SJCRH30 (cell line): ENCODE results near the gene TIGAR. TPM values are rescaled to one million over a fixed set of nuclear protein-coding genes. Genes with fewer than 3 reads are reported as not detected.

ENCODE experiments used
- DNase-seq, 2 experiments: peaks; one replicate each; pipeline ENCODE4 v3.0.0-alpha.2; 2015 to 2020
- H3K27ac ChIP-seq: fragments of 250-450 bp; sonication (Bioruptor Pico); 2 replicates; pipeline ENCODE4 v1.5.1; 2020; ENCODE audit warnings: mild to moderate bottlenecking, moderate library complexity
- H3K27me3 ChIP-seq: fragments of 250-450 bp; sonication (Bioruptor Pico); 2 replicates; pipeline ENCODE4 v1.5.1; 2020; ENCODE audit warnings: mild to moderate bottlenecking, moderate library complexity
- H3K36me3 ChIP-seq: fragments of 250-450 bp; sonication (Bioruptor Pico); 2 replicates; pipeline ENCODE4 v1.5.1; 2020; ENCODE audit warnings: mild to moderate bottlenecking, moderate library complexity
- H3K4me1 ChIP-seq: fragments of 250-450 bp; sonication (Bioruptor Pico); 2 replicates; pipeline ENCODE4 v1.5.1; 2020; ENCODE audit warnings: mild to moderate bottlenecking, moderate library complexity
- H3K4me3 ChIP-seq: fragments of 250-450 bp; sonication (Bioruptor Pico); 2 replicates; pipeline ENCODE4 v1.5.1; 2020; ENCODE audit warnings: mild to moderate bottlenecking, moderate library complexity
- H3K9me3 ChIP-seq: fragments of 250-450 bp; sonication (Bioruptor Pico); replicated peaks from 2 replicates; pipeline ENCODE4 v1.5.1; 2020; ENCODE audit warnings: mild to moderate bottlenecking, moderate library complexity
- total RNA-seq: library from RNA; depleted of rRNA; stranded (reverse); fragments of >200 nt; shearing (Covaris generic); gene quantifications from 2 replicates; pipeline ENCODE4 v1.2.3, GENCODE V29; 2014

Gene TIGAR
- total RNA-seq, 1 experiment from 2014 or later: 21.2 TPM

DNA sequence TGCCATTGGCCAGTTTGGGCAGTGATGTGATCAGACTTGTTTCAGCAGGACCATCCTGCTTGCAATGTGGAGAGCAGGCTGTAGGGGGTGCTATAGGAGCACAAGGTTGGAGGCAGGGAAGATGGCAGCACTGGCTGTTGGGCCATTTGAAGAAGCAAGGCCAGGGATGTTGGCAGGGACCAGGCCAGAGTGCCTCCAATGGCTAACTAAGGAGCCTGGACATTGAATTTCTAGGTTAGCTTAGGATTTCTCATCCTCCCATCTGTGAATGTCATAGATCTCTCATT lies 35.0 kb downstream of the TIGAR start:
- H3K27me3 ChIP-seq: no peaks in the 10 kb centered on the region
- peaks cover 25% of the 10 kb centered on the region for H3K36me3 ChIP-seq
- H3K27ac ChIP-seq: no peak overlapping the region
- no peaks in the 10 kb centered on the region for H3K9me3 ChIP-seq
- H3K4me3 ChIP-seq: no peak overlapping the region
- no peaks in the 10 kb centered on the region for H3K4me1 ChIP-seq
- DNase-seq: peak; percentile 73 to 78

DNA sequence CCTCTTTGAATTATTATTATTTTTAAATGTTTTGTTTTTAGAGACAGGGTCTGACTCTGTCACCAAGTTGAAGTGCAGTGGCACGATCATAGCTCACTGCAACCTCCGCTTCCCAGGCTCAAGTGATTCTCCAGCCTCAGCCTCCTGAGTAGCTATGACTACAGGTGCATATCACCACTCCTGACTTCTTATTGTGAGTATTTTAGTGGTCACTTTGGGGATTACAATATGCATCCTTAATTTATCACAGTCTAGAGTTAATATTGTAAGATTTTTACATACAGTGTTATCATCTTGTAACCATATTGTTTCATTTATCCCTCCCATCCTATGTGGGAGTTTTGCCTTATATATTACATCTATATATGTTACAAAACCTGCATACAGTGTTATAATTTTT lies 45.1 kb downstream of the TIGAR start:
- no peaks in the 10 kb centered on the region for H3K36me3 ChIP-seq
- no peak for DNase-seq
- H3K27me3 ChIP-seq: no peaks in the 10 kb centered on the region
- no peak overlapping the region for H3K27ac ChIP-seq
- no peak overlapping the region for H3K4me3 ChIP-seq
- no peaks in the 10 kb centered on the region for H3K9me3 ChIP-seq
- H3K4me1 ChIP-seq: no peaks in the 10 kb centered on the region

DNA sequence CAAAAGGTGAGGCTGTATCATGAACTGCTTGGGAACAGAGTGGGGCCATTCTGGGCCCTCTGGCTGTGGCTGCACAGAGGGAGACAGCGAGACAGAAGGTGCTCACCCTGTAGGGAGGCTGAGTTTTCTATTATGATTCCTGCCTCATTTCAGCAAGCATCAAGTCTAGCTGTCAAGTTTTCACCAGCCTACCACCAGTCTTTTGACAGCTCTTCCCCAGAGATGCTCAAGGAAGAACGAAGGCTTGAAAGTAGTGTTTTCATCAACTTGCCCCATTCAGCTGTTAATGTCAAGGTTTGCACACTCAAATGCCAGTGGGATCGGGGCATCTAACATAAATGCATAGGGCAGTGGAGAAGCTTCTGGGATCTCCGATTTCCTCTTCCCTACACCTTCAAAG lies 48.5 kb downstream of the TIGAR start:
- Histone ChIP-seq H3K27me3 (no peaks in the 10 kb centered on the region), H3K27ac (no peak overlapping the region), H3K4me1 (no peaks in the 10 kb centered on the region), H3K36me3 (no peaks in the 10 kb centered on the region), H3K9me3 (no peaks in the 10 kb centered on the region), H3K4me3 (no peak overlapping the region)
- DNase-seq: no peak

DNA sequence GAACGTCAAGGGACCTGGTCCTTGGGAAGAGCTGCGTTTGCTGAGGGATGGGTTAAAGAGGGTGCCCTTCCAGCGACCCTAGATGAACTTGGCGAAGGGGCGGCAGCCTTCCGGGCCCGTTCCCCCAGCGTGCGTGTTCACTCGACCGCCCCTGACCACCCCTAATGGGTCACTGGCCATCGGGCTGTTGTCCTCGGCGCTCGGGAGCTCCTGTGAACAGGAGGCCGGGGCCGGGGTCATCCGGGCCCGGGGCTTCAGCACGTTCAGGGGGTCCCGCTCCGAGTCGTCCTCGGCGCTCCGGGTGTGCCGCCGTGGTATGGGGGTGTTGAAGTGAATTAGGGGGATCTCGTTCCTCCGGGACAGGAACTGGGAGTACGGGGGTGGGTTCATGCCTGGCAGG lies 49.3 kb downstream of the TIGAR start:
- Histone ChIP-seq H3K4me3 (no peak overlapping the region), H3K36me3 (no peaks in the 10 kb centered on the region), H3K4me1 (no peaks in the 10 kb centered on the region), H3K9me3 (no peaks in the 10 kb centered on the region), H3K27ac (no peak overlapping the region), H3K27me3 (peaks cover 3% of the 10 kb centered on the region; the same call in 1 of the 2 replicates)
- DNase-seq: no peak

DNA sequence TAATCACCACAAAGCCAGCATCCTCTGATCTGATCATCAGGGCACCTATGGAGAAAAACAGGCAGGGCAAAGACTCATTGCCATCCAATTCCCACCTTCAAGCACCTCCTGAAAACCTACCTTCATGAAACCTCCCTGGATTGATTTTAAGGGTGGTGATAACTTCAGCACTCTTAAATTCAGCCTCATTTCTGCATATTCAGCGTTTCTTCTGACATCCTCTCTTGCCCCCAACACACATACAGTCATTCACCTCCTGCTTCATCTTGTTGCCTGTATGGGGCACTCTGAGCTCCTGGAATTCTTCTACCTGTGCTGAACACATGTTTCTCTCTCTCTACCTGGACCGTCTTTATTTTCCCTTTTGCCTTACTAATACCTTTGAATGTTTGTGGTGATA lies 51.6 kb downstream of the TIGAR start:
- no peak overlapping the region for H3K4me3 ChIP-seq
- no peaks in the 10 kb centered on the region for H3K36me3 ChIP-seq
- H3K27me3 ChIP-seq: peaks cover 9% of the 10 kb centered on the region; the same call in 1 of the 2 replicates
- H3K9me3 ChIP-seq: no peaks in the 10 kb centered on the region
- H3K4me1 ChIP-seq: no peaks in the 10 kb centered on the region
- H3K27ac ChIP-seq: no peak overlapping the region
- no peak for DNase-seq

DNA sequence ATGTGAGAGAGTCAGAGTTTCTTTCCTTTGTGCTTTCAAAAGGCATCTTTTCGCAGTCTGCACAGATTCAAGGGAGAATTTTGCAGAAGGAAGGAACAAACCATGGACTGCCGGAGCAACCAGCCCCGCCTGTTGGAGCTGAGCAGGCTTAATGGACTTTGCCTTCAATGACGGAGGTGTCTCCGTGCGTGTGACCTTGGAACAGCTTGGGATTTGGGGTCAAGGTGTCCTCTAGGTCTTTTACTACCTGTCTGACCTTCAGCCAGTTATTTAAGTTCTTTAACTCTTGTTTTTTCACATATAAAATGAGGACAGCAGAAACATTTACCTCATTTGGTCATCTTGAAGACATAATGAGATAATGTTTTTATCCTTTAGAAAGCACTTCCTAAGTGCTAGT lies 54.4 kb downstream of the TIGAR start:
- no peaks in the 10 kb centered on the region for H3K36me3 ChIP-seq
- DNase-seq: no peak
- H3K4me3 ChIP-seq: no peak overlapping the region
- 0 out of 2 replicates have a peak, but pooled peaks cover 7% of the 10 kb centered on the region for H3K4me1 ChIP-seq
- H3K9me3 ChIP-seq: no peaks in the 10 kb centered on the region
- H3K27me3 ChIP-seq: peaks cover 9% of the 10 kb centered on the region; the same call in 1 of the 2 replicates
- no peak overlapping the region for H3K27ac ChIP-seq

DNA sequence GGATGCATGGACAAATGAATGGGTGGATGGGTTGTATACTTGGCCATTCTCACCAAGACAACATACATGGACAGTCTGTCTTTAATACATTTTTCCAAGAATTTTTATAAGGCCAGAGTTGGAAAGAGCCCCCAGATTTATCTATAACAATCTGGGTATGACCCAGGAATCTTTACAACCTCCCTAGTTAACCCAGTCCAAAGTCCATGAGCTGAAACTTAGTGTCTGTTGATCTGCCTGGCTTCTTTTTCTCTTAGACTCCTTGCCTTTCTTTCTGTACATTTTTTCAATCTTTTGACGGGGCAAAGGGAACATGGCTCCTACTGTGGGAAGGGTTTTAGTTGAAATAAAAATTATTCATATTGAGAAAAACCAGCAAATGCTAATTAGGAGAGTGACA lies 57.8 kb downstream of the TIGAR start:
- Histone ChIP-seq H3K27ac (no peak overlapping the region), H3K9me3 (no peaks in the 10 kb centered on the region), H3K4me1 (0 out of 2 replicates have a peak, but pooled peaks cover 7% of the 10 kb centered on the region), H3K4me3 (no peak overlapping the region), H3K36me3 (no peaks in the 10 kb centered on the region), H3K27me3 (peaks cover 9% of the 10 kb centered on the region; the same call in 1 of the 2 replicates)
- no peak for DNase-seq

DNA sequence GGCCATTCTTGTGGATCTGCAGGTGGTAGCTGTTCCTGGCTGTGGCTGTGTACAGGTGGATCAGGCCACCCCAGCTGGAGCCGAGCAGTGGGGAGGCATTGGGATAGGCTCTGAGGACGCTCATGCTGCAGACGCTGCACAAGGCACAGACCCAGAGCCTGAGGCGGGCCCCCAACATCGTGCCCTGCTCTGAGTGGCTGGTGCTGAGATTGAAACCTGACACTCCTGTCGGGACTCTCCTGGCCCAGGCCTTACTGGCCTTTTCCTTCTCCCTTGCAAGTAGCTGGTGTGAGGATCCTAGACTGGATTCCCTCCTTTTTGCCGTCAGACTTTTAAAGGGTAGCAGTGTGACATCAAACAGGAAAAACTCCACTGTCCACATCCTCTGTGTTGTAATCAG lies 58.4 kb downstream of the TIGAR start, which contains the start of gene FGF23:
Gene FGF23, minus strand, starts transcription at position 308 of the 400 bp plus-strand sequence. Its CDS starts 130 bp downstream, at position 178.
- Histone ChIP-seq H3K36me3 (no peaks in the 10 kb centered on the region), H3K4me1 (0 out of 2 replicates have a peak, but pooled peaks cover 7% of the 10 kb centered on the region), H3K9me3 (no peaks in the 10 kb centered on the region), H3K27ac (no peak within 1 kb of the TSS), H3K27me3 (peaks cover 9% of the 10 kb centered on the region; the same call in 1 of the 2 replicates), H3K4me3 (no peak within 1 kb of the TSS)
- peak; percentile 63 to 81 for DNase-seq

DNA sequence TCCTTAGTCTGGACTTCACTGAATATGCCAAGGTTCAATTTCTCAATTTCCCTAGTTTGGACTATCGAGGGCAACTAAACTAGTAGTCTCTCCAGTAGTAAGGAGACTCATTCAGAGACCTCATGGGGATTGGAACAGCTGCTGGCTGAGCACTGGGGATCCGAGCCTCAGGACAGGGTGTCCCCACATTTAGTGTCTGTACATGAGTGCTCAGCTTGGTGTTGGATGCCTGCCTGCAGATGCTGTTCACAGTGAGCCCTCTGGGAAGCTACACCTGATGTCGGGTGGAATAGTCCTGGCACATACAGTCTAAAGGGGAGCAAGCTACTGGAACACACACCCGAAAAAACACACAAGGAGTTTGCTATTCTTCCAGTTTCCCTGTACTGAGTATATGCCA lies 59.3 kb downstream of the TIGAR start:
- Histone ChIP-seq H3K27ac (no peak overlapping the region), H3K9me3 (no peaks in the 10 kb centered on the region), H3K27me3 (peaks cover 5% of the 10 kb centered on the region; the same call in 1 of the 2 replicates), H3K4me3 (no peak overlapping the region), H3K36me3 (no peaks in the 10 kb centered on the region), H3K4me1 (0 out of 2 replicates have a peak, but pooled peaks cover 7% of the 10 kb centered on the region)
- DNase-seq: no peak

DNA sequence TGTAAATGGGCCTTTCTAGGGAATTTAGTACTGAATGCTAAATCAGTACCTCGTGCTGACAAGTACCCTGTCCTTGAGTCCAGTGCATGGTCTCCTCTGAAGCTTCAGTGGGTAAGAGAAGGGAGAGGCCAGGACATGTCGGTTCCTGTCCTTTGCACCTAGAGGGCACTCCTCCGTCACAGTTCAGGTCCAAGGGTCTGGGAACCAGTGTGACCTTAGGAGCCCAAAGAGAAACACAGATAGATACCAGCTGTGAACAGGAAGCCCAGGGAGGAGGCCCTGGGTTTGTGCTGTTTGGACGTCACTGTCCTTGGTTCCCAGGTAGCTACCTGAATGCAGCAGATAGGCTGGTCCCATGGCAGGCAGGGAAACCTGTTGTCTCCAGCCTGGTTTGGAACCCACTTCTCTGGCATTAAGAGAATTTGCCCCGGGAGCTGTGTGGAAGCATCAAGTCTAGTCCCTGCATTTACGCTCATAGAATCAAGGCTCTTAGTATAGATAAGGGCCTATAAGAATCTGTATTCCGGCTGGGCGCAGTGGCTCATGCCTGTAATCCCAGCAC lies 62.4 kb downstream of the TIGAR start:
- H3K36me3 ChIP-seq: no peaks in the 10 kb centered on the region
- H3K9me3 ChIP-seq: no peaks in the 10 kb centered on the region
- DNase-seq: peak; percentile 24 to 43
- H3K4me3 ChIP-seq: no peak overlapping the region
- no peaks in the 10 kb centered on the region for H3K27me3 ChIP-seq
- H3K4me1 ChIP-seq: 0 out of 2 replicates have a peak, but pooled peaks cover 7% of the 10 kb centered on the region
- H3K27ac ChIP-seq: no peak overlapping the region

DNA sequence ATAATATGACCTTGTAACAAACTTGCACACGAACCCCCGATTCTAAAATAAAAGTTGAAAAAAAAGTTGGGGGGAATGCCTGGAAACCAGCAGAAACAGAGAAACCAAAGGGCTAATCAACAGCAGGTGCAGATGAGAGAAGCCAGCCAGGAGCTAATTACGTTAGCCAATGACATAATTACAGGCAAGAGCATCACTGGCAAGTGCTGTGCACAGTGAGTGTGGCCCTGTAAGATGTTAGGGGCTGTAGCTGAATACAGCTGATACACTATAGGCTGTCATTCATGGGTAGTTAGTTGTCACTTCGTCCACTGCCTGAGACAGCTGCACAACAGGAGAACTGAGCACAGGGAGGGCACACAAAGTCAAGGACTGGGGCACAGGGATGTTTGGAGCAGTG lies 65.8 kb downstream of the TIGAR start:
- H3K27ac ChIP-seq: no peak overlapping the region
- H3K36me3 ChIP-seq: no peaks in the 10 kb centered on the region
- H3K4me1 ChIP-seq: no peaks in the 10 kb centered on the region
- H3K27me3 ChIP-seq: no peaks in the 10 kb centered on the region
- no peaks in the 10 kb centered on the region for H3K9me3 ChIP-seq
- DNase-seq: no peak
- H3K4me3 ChIP-seq: no peak overlapping the region

DNA sequence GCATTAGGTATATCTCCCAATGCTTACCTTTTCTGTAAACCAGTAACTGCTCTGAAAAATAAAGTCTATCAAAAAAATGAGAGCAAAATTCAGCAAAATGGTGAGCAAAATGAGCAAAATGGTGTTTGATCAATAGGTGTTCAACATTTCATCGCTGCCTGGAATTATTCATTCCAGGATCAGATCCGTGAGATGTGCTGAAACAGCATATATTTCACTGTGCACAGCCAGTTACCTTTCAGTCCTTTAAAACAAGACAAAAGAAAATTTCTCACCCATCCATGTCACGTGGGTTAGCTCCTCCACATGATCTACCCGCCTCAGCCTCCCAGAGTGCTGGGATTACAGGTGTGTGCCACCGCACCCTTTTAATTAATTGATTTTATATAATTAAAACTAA lies 66.6 kb downstream of the TIGAR start:
- H3K4me1 ChIP-seq: no peaks in the 10 kb centered on the region
- no peak overlapping the region for H3K4me3 ChIP-seq
- no peak for DNase-seq
- no peaks in the 10 kb centered on the region for H3K9me3 ChIP-seq
- no peaks in the 10 kb centered on the region for H3K27me3 ChIP-seq
- H3K27ac ChIP-seq: no peak overlapping the region
- H3K36me3 ChIP-seq: no peaks in the 10 kb centered on the region

DNA sequence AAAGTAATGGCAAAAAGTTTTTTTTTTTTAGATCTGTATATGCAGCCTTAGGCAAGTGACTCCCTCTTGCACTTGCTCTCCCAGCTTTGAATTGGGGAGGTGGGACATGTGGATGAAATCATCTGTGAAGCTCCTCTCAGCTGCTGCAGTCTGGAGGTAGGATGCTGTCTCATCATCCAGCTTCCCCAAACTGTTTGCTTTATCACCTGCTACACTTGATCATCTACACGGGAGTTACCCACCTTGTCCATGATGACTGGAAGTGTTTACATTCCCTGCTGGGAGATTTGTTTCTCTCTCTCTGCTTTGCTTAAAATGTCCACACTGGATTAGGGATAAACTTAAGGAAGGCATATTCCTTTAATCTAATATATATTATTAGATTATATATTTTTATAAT lies 67.0 kb downstream of the TIGAR start:
- Histone ChIP-seq H3K4me3 (no peak overlapping the region), H3K27ac (no peak overlapping the region), H3K9me3 (no peaks in the 10 kb centered on the region), H3K27me3 (no peaks in the 10 kb centered on the region), H3K4me1 (no peaks in the 10 kb centered on the region), H3K36me3 (no peaks in the 10 kb centered on the region)
- DNase-seq: no peak

DNA sequence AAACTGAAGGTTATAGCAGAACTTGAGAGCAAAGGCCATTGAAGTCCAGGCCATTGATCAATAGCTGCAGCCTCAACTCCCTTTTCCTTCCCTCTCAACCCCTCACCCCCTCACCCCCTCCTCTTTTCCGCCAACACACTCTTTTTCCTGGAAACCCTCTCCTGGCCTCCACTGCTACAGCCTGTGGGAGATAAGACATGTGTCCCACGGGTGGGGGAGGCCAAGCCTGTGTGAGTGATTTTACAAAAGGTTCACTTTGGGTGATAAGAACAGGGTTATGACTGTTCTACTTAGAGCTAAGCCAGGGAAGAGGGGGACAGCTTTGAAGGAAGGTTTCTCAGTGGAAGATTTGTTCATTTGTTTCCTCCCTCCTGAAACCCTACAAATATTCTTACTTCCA lies 67.6 kb downstream of the TIGAR start:
- DNase-seq: no peak
- Histone ChIP-seq H3K9me3 (no peaks in the 10 kb centered on the region), H3K27ac (no peak overlapping the region), H3K4me3 (no peak overlapping the region), H3K4me1 (no peaks in the 10 kb centered on the region), H3K27me3 (no peaks in the 10 kb centered on the region), H3K36me3 (no peaks in the 10 kb centered on the region)

DNA sequence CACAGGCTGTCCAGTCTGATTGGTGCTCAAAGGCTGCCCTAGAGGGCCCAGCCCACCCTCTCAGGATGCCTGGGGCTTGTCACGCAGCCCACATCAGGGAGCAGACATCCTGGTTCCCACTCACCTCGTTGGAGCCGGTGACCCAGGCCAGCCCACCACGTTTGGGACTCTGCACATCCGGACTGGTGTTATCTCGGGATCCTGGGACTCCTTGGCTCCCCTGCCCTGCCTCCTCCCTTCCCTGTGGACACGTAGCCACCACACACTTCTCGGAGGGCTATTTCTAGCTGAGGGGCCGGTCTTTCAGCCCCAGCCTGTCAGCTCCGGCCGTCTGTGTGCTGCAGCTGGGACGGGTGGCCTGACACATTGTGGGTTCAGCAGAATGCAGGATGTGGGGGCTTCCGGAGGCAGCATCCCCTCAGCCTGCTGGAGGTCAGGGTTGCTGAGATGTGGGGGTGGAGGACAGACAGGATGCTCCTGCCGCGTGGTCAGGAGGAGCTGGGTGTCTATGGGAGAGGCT lies 71.3 kb downstream of the TIGAR start:
- no peaks in the 10 kb centered on the region for H3K9me3 ChIP-seq
- peaks cover 7% of the 10 kb centered on the region; the same call in 1 of the 2 replicates for H3K27me3 ChIP-seq
- no peak overlapping the region for H3K27ac ChIP-seq
- no peaks in the 10 kb centered on the region for H3K36me3 ChIP-seq
- no peak overlapping the region for H3K4me3 ChIP-seq
- no peaks in the 10 kb centered on the region for H3K4me1 ChIP-seq
- DNase-seq: no peak

DNA sequence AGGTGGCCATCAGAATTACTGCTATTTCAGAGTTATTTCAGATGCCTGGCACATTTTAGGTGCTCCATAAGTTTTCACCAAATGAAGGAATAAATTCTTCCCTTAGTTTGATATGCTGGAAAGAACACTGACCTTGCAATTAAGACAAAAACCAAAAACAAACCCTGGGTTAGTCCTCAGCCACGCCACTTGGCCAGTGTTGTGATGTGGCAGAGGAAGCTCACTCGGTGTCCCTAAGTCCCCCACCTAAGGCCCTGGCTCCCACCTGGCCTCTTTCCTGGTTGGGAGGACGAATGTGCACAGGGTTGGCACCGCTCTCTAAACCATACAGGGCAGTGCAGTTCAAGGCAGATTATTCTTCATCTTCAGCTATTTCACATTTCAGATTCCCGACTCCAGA lies 72.2 kb downstream of the TIGAR start:
- no peaks in the 10 kb centered on the region for H3K36me3 ChIP-seq
- no peak for DNase-seq
- no peak overlapping the region for H3K4me3 ChIP-seq
- no peaks in the 10 kb centered on the region for H3K9me3 ChIP-seq
- peaks cover 7% of the 10 kb centered on the region; the same call in 1 of the 2 replicates for H3K27me3 ChIP-seq
- H3K4me1 ChIP-seq: no peaks in the 10 kb centered on the region
- H3K27ac ChIP-seq: no peak overlapping the region
